HL-60 (cell line): ENCODE data around the gene SLC12A5.

Experiments
- DNase-seq, 2 experiments: peaks; one replicate each; pipeline ENCODE4 v3.0.0-alpha.2; 2010 to 2020; ENCODE audit warnings: low read depth in 1 of 2, low spot score in 1 of 2
- H3K27ac ChIP-seq: fragments of 250-450 bp; sonication (Bioruptor Pico); replicated peaks from 2 replicates; pipeline ENCODE4 v1.5.1; 2020; ENCODE audit warnings: mild to moderate bottlenecking, moderate library complexity
- H3K27me3 ChIP-seq: fragments of 250-450 bp; sonication (Bioruptor Pico); 2 replicates; pipeline ENCODE4 v1.5.1; 2021; ENCODE audit warnings: mild to moderate bottlenecking, moderate library complexity; ENCODE audit not compliant: insufficient read depth, poor library complexity, severe bottlenecking
- H3K4me3 ChIP-seq: replicated peaks from 2 replicates; pipeline ENCODE4 v1.5.1; 2011; ENCODE audit warnings: mild to moderate bottlenecking, control low read depth, low read length; ENCODE audit not compliant: insufficient read depth
- GABPA ChIP-seq: IDR thresholded peaks from 2 replicates; pipeline ENCODE4 v1.6.1; 2012; ENCODE audit warnings: low read depth
- POLR2AphosphoS5 ChIP-seq: IDR thresholded peaks from 2 replicates; pipeline ENCODE4 v1.6.1; 2012; ENCODE audit warnings: low read depth
- SPI1 ChIP-seq: IDR thresholded peaks from 2 replicates; pipeline ENCODE4 v1.6.1; 2012; ENCODE audit warnings: low read depth, mild to moderate bottlenecking, borderline replicate concordance
- TF ChIP-seq, protein P1 (sequence below): IDR thresholded peaks from one replicate; pipeline ENCODE4 v1.5.1; 2011; ENCODE audit warnings: low read length, control low read depth, inconsistent platforms; ENCODE audit not compliant: insufficient read depth
- TF ChIP-seq, protein P2 (sequence below): IDR thresholded peaks from 2 replicates; pipeline ENCODE4 v1.6.1; 2012; ENCODE audit warnings: low read depth; ENCODE audit not compliant: insufficient replicate concordance

SLC12A5 gene

DNA sequence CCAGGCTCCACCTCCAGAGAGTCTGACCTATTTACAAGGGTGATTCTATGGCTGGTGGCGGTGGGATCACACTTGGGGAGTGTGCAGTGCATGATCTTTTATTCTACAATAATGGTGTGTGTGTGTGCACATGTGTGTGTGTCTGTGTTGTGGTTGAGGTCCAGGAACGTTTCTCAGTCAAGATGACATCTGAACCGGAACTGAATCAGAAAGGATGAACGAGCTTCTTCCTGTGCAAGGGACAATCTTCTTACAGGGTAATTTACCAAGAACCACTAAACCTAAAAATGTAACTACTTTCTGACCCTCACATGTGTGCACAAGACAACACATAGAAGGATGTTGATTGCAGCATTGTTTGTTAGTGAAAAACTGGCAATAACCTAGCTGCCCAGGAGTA, 11.7 kb upstream of the SLC12A5 start:
- TF ChIP-seq, protein P1, sequence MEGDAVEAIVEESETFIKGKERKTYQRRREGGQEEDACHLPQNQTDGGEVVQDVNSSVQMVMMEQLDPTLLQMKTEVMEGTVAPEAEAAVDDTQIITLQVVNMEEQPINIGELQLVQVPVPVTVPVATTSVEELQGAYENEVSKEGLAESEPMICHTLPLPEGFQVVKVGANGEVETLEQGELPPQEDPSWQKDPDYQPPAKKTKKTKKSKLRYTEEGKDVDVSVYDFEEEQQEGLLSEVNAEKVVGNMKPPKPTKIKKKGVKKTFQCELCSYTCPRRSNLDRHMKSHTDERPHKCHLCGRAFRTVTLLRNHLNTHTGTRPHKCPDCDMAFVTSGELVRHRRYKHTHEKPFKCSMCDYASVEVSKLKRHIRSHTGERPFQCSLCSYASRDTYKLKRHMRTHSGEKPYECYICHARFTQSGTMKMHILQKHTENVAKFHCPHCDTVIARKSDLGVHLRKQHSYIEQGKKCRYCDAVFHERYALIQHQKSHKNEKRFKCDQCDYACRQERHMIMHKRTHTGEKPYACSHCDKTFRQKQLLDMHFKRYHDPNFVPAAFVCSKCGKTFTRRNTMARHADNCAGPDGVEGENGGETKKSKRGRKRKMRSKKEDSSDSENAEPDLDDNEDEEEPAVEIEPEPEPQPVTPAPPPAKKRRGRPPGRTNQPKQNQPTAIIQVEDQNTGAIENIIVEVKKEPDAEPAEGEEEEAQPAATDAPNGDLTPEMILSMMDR, result no peak
- Histone ChIP-seq H3K27me3 (peaks cover 27% of the 10 kb centered on the region), H3K4me3 (no peak overlapping the region), H3K27ac (no peak overlapping the region)
- no peak for DNase-seq

DNA sequence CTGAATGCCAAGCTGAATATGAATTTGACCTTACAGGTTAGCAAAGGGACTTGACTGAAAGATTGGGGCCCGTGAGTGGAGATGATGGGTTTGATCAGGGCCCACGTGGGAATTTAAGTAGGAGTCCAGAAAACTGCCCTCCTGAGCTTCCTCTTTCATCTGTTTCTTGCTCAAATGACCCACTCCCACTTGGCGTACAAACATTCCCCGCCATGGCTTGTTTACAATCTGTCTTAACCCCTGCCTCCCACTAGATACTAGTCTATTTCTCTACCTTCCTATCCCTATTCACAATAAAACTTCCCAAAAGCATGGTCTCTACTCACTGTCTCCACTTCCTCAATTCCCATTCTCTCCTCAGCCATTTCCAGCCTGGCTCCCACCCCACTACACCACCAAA, 10.9 kb upstream of the SLC12A5 start:
- no peak overlapping the region for H3K4me3 ChIP-seq
- TF ChIP-seq GABPA (no peak), POLR2AphosphoS5 (no peak), SPI1 (no peak)
- TF ChIP-seq, protein P1, result no peak
- TF ChIP-seq, protein P2, sequence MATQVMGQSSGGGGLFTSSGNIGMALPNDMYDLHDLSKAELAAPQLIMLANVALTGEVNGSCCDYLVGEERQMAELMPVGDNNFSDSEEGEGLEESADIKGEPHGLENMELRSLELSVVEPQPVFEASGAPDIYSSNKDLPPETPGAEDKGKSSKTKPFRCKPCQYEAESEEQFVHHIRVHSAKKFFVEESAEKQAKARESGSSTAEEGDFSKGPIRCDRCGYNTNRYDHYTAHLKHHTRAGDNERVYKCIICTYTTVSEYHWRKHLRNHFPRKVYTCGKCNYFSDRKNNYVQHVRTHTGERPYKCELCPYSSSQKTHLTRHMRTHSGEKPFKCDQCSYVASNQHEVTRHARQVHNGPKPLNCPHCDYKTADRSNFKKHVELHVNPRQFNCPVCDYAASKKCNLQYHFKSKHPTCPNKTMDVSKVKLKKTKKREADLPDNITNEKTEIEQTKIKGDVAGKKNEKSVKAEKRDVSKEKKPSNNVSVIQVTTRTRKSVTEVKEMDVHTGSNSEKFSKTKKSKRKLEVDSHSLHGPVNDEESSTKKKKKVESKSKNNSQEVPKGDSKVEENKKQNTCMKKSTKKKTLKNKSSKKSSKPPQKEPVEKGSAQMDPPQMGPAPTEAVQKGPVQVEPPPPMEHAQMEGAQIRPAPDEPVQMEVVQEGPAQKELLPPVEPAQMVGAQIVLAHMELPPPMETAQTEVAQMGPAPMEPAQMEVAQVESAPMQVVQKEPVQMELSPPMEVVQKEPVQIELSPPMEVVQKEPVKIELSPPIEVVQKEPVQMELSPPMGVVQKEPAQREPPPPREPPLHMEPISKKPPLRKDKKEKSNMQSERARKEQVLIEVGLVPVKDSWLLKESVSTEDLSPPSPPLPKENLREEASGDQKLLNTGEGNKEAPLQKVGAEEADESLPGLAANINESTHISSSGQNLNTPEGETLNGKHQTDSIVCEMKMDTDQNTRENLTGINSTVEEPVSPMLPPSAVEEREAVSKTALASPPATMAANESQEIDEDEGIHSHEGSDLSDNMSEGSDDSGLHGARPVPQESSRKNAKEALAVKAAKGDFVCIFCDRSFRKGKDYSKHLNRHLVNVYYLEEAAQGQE, result no peak
- peaks cover 19% of the 10 kb centered on the region for H3K27me3 ChIP-seq
- no peak overlapping the region for H3K27ac ChIP-seq
- DNase-seq, result no peak

DNA sequence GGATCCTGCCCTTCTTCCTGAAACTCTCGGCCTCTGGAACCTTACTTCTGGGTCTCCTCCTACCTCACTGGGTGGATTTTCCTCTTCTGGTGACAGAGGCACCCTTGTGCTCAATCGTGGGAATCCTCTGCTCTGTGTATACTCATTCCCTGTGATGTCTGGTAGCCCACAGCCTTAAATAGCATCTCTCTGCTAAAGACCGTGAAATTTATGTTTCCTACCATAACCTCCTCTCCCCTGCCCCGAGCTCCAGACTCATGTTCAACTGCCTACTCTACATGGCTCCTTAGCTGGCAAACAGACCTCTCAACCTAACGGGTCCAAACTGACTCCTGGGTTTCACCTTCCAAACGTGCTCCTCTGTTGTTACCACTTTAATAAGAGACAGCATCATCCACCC, 10.4 kb upstream of the SLC12A5 start:
- DNase-seq, result no peak
- H3K27me3 ChIP-seq, result peaks cover 15% of the 10 kb centered on the region
- H3K27ac ChIP-seq, result no peak overlapping the region
- H3K4me3 ChIP-seq, result no peak overlapping the region
- TF ChIP-seq GABPA (no peak), POLR2AphosphoS5 (no peak), SPI1 (no peak)
- TF ChIP-seq, protein P1, result no peak
- TF ChIP-seq, protein P2, result no peak

DNA sequence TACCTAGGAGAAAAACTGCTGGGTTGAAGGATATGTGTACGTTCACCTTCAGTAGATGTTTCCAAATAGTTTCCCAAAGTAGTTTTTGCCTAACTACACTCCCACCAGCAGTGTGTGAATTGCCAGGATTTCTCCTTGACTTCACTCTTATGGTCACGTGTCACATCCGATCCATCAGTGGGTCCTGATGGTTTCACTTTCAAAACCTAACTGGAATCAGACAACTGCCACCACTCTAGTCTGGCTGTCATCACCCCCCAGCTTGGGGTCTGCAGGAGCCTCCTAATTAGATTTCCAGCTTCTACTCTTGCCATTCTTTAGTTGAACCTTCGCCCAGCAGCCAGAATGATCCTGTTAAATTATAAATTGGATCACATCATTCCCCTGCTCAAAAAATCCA, 8.5 kb upstream of the SLC12A5 start:
- Histone ChIP-seq H3K4me3 (no peak overlapping the region), H3K27ac (no peak overlapping the region), H3K27me3 (peaks cover 10% of the 10 kb centered on the region)
- no peak for DNase-seq
- TF ChIP-seq SPI1, result no peak
- TF ChIP-seq, protein P1, result no peak
- TF ChIP-seq GABPA, result no peak
- TF ChIP-seq POLR2AphosphoS5, result no peak
- TF ChIP-seq, protein P2, result no peak
